ENCODE measurements around the gene DCUN1D3. TPM values are rescaled to one million over a fixed set of nuclear protein-coding genes. Genes with fewer than 3 reads are reported as not detected.
"Not testable (repeated sequence)": the region's sequence is repeated elsewhere in the genome, so short reads cannot be mapped to it uniquely, and the experiment has no call there.

DCUN1D3 gene
- total RNA-seq, 8 experiments from 2014 or later = 6.9 to 15.1 (median 11.0) TPM

- H3K4me1 ChIP-seq (replicated peaks in 1 of 2) = peaks cover 2 to 5% of the 10 kb centered on the region in 2 donors
- WGBS, 10 experiments = 66 to 100% (median 87%) methylated on average over 2 to 6 of the region's 6 CpGs
- in situ Hi-C loops (cut with MboI; ENCODE audit: low pct_unique_long_range_greater_than_20kb in 2 of 9, low sequenced_read_pairs in 9 of 9, unreplicated experiment in 9 of 9) = loop anchor here in 5 of 9 experiments (25.0 kb wide), 2 partner anchors 222 to 1472 kb away; no protein-coding TSS in a partner anchor
- no peak overlapping the region for H3K4me3 ChIP-seq
- ATAC-seq (replicated peaks in 6 of 8) = peak in 3 of 8 experiments; percentile 30 to 42 (median 34)
- H3K27ac ChIP-seq = no peak overlapping the region
These were observed 34.6 kb downstream of the DCUN1D3 start for GRCh38 chr16:20865420-20866131.

GRCh38 chr16:20864376-20864775 is 35.8 kb downstream of the DCUN1D3 start:
- in situ Hi-C loops (cut with MboI; ENCODE audit: low pct_unique_long_range_greater_than_20kb in 2 of 9, low sequenced_read_pairs in 9 of 9, unreplicated experiment in 9 of 9) = loop anchor here in 5 of 9 experiments (25.0 kb wide), 2 partner anchors 223 to 1473 kb away; no protein-coding TSS in a partner anchor
- not testable (repeated sequence) for ATAC-seq (replicated peaks in 6 of 8)

GRCh38 chr16:20862162-20862960 is 37.8 kb downstream of the DCUN1D3 start:
- WGBS, 10 experiments = 40 to 100% (median 98%) methylated on average over 1 to 16 of the region's 21 CpGs; no CpG with 5 or more reads in 1 of the 10 experiments
- peaks cover 2 to 5% of the 10 kb centered on the region in 2 donors for H3K4me1 ChIP-seq (replicated peaks in 1 of 2)
- H3K4me3 ChIP-seq = no peak overlapping the region
- no peak overlapping the region for H3K27ac ChIP-seq
- in situ Hi-C loops (cut with MboI; ENCODE audit: low pct_unique_long_range_greater_than_20kb in 2 of 9, low sequenced_read_pairs in 9 of 9, unreplicated experiment in 9 of 9) = loop anchor here in 5 of 9 experiments (25.0 kb wide), 2 partner anchors 225 to 1475 kb away; no protein-coding TSS in a partner anchor
- ATAC-seq (replicated peaks in 6 of 8) = no peak

More at GRCh38 chr16:20864376-20864775, 35.8 kb downstream of the DCUN1D3 start:
- H3K4me1 ChIP-seq (replicated peaks in 1 of 2); H3K27ac ChIP-seq; H3K4me3 ChIP-seq: not testable (repeated sequence)
- 78 to 100% (median 94%) methylated on average over 1 to 6 of the region's 6 CpGs for WGBS, 10 experiments

DNA sequence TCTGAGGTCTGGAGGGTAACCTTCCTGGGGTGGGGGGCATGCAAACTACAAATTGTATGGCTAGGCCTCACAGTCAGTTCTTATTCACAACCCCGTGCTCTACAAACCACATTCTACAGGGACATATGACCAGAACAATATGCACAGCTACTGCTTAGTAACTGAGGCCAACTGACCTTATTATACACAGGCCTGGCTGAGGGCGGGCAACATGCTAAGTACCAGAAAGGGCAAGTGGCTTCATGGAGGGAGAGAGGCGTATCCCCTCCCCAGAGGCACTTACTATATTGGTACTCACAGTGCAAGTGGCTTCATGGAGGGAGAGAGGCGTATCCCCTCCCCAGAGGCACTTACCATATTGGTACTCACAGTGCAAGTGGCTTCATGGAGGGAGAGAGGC is 39.2 kb downstream of the DCUN1D3 start:
- H3K4me1 ChIP-seq (replicated peaks in 1 of 2); H3K4me3 ChIP-seq; H3K27ac ChIP-seq: not testable (repeated sequence)
- ATAC-seq (replicated peaks in 6 of 8) = peak in 3 of 8 experiments; percentile 65 to 77 (median 75)
- in situ Hi-C loops (cut with MboI; ENCODE audit: low pct_unique_long_range_greater_than_20kb in 2 of 9, low sequenced_read_pairs in 9 of 9, unreplicated experiment in 9 of 9) = loop anchor here in 5 of 9 experiments (25.0 kb wide), 2 partner anchors 226 to 1476 kb away; no protein-coding TSS in a partner anchor
- 0 to 86% (median 33%) methylated on average over 1 of the region's 4 CpGs; no CpG with 5 or more reads in 5 of the 10 experiments for WGBS, 10 experiments

DNA sequence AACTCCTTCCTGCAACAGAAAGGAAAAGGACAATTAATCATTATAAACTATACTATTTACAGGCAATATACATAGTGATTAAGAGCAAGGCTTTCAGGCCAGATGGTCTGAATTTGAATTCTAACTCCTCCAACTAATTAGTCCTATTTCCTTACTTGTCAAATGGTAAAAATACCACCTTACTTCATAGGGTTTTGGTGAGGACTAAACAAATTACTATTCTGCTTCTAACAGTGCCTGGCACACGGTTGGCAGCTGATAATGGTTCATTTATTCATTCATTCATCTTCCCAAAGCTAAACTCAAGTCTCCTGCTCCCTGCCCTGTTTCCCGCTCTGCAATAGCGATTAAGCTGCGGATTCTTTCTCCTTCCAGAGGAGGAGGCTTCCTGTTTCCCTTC is 39.8 kb downstream of the DCUN1D3 start:
- Histone ChIP-seq H3K4me3 (no peak overlapping the region), H3K27ac (no peak overlapping the region), H3K4me1 (replicated peaks in 1 of 2) (no peaks in the 10 kb centered on the region)
- WGBS, 10 experiments = 50 to 90% (median 68%) methylated on average over 1 to 4 of the region's 4 CpGs; no CpG with 5 or more reads in 2 of the 10 experiments
- in situ Hi-C loops (cut with MboI; ENCODE audit: low pct_unique_long_range_greater_than_20kb in 2 of 9, low sequenced_read_pairs in 9 of 9, unreplicated experiment in 9 of 9) = loop anchor here in 5 of 9 experiments (25.0 kb wide), 2 partner anchors 227 to 1477 kb away; no protein-coding TSS in a partner anchor
- ATAC-seq (replicated peaks in 6 of 8) = no peak

- Histone ChIP-seq H3K27ac (no peak overlapping the region), H3K4me1 (replicated peaks in 1 of 2) (no peaks in the 10 kb centered on the region), H3K4me3 (no peak overlapping the region)
- in situ Hi-C loops (cut with MboI; ENCODE audit: low pct_unique_long_range_greater_than_20kb in 2 of 9, low sequenced_read_pairs in 9 of 9, unreplicated experiment in 9 of 9) = loop anchor here in 5 of 9 experiments (10.0 to 25.0 kb wide), 3 partner anchors 225 to 1478 kb away; no protein-coding TSS in a partner anchor
- ATAC-seq (replicated peaks in 6 of 8) = peak in 1 of 8 experiments; percentile 27
- 0 to 95% (median 75%) methylated on average over 1 to 4 of the region's 4 CpGs; no CpG with 5 or more reads in 1 of the 10 experiments for WGBS, 10 experiments
These were observed 40.5 kb downstream of the DCUN1D3 start for GRCh38 chr16:20859699-20860098.

DNA sequence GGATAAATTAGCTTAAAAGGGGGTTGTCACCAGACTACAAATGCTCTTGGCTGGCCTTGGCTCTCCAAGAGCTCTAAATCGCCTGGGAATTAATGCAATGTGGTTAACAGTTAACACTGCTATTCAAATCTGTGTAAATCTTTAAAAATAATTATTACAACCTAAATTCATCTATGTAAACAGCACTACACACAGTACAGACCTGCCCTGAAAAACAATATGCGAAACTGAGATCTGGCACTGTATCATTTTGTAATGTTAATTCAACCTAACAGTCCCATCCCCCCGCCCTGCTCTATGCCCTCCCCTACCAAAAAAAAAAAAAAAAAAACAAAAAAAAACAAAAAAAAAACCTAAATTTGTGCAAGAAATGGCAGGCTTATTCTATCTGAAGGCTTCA is 40.9 kb downstream of the DCUN1D3 start:
- in situ Hi-C loops (cut with MboI; ENCODE audit: low pct_unique_long_range_greater_than_20kb in 2 of 9, low sequenced_read_pairs in 9 of 9, unreplicated experiment in 9 of 9) = loop anchor here in 5 of 9 experiments (10.0 to 25.0 kb wide), 3 partner anchors 226 to 1478 kb away; no protein-coding TSS in a partner anchor
- ATAC-seq (replicated peaks in 6 of 8) = peak in 3 of 8 experiments; percentile 59 to 71 (median 62)
- Histone ChIP-seq H3K27ac (no peak overlapping the region), H3K4me3 (no peak overlapping the region), H3K4me1 (replicated peaks in 1 of 2) (no peaks in the 10 kb centered on the region)
- WGBS, 10 experiments = 8 to 100% (median 83%) methylated on average over 1 to 3 of the region's 3 CpGs; no CpG with 5 or more reads in 1 of the 10 experiments

DNA sequence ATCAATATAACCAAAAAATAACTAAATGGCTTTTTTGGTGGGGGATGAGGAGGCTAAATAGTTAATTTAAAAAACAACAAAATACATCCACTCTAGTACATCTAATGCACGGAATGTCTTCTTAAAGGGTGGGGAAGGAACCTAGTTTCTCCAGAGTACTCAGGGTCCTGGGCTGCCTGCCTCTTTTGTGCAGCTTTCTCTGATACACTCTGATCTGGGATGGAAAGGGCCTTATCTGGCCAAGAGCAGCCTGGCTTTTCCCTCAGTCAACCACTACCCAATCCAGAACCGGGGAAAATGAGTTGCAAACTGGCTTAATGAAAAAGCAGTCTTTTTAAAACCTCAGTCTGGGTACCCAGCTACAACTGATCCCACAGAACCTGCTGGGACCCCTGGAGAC is 42.9 kb downstream of the DCUN1D3 start:
- Histone ChIP-seq H3K27ac (no peak overlapping the region), H3K4me3 (no peak overlapping the region), H3K4me1 (replicated peaks in 1 of 2) (no peaks in the 10 kb centered on the region)
- no peak for ATAC-seq (replicated peaks in 6 of 8)
- in situ Hi-C loops (cut with MboI; ENCODE audit: low pct_unique_long_range_greater_than_20kb in 2 of 9, low sequenced_read_pairs in 9 of 9, unreplicated experiment in 9 of 9) = loop anchor here in 5 of 9 experiments (10.0 to 25.0 kb wide), 3 partner anchors 228 to 1480 kb away; no protein-coding TSS in a partner anchor
- WGBS, 10 experiments = 40 to 100% (median 92%) methylated on average over 1 to 2 of the region's 2 CpGs; no CpG with 5 or more reads in 3 of the 10 experiments

- in situ Hi-C loops (cut with MboI; ENCODE audit: low pct_unique_long_range_greater_than_20kb in 2 of 9, low sequenced_read_pairs in 9 of 9, unreplicated experiment in 9 of 9) = loop anchor here in 5 of 9 experiments (10.0 to 25.0 kb wide), 3 partner anchors 230 to 1482 kb away; no protein-coding TSS in a partner anchor
- Histone ChIP-seq H3K27ac (no peak overlapping the region), H3K4me1 (replicated peaks in 1 of 2) (peaks cover 0 to 2% of the 10 kb centered on the region in 2 donors), H3K4me3 (no peak overlapping the region)
- WGBS, 10 experiments = 60 to 100% (median 100%) methylated on average over 1 to 2 of the region's 2 CpGs; no CpG with 5 or more reads in 3 of the 10 experiments
- no peak for ATAC-seq (replicated peaks in 6 of 8)
These were observed 45.2 kb downstream of the DCUN1D3 start for GRCh38 chr16:20854963-20855362.

DNA sequence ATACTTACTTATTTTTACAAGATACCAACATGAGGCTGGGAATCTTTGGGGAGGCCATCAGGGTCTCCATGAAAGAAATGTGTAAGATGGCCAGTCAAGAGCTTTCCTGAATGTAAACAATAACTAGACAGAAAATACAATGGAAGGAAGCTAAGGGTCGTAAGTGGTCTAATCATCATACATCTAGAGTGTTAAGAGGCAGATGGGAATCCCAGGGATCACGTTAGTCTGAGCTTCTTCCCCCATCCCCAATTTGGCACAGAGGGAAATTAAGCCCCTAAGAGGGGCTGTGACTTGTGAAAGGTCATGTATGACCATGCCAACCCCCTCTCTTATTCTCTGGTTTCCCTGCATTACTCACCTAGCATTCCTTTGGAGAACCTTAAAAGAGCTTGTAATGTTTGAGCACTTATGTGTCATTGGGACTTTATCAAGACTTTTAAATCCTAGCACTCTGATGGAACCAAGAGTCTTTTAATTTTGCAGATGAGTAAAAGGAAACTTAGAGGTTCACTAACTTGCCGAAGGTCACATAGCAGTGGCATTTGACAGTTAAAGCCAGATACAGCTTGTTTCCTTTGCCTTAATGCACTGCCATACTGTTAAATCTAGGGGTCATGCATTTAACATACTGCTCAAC is 46.1 kb downstream of the DCUN1D3 start:
- in situ Hi-C loops (cut with MboI; ENCODE audit: low pct_unique_long_range_greater_than_20kb in 2 of 9, low sequenced_read_pairs in 9 of 9, unreplicated experiment in 9 of 9) = loop anchor here in 5 of 9 experiments (10.0 to 25.0 kb wide), 3 partner anchors 231 to 1483 kb away; no protein-coding TSS in a partner anchor
- Histone ChIP-seq H3K4me1 (replicated peaks in 1 of 2) (peaks cover 0 to 3% of the 10 kb centered on the region in 2 donors), H3K4me3 (no peak overlapping the region), H3K27ac (no peak overlapping the region)
- no peak for ATAC-seq (replicated peaks in 6 of 8)
- WGBS, 10 experiments = 80 to 100% (median 100%) methylated on average over 1 to 3 of the region's 3 CpGs; no CpG with 5 or more reads in 3 of the 10 experiments

DNA sequence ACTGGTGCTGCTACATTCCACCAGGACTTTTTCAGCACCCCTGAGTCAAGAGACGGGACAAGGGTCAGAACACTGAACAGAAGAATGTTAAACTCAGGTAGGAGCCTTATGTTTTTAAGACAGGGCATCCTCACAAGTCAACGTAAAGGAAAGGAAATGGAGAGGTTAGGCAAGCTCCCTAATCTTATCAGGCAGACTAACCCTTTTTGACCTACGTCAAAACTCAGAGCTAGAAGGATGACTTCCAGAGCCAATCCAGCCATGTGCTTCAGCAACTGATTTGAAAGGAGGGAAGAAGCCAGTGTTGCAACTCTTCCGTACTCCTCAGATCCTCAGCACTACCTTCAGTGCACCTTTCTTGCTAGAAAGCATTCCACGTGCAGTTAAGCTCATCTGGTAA is 47.0 kb downstream of the DCUN1D3 start:
- no peak for ATAC-seq (replicated peaks in 6 of 8)
- in situ Hi-C loops (cut with MboI; ENCODE audit: low pct_unique_long_range_greater_than_20kb in 2 of 9, low sequenced_read_pairs in 9 of 9, unreplicated experiment in 9 of 9) = loop anchor here in 5 of 9 experiments (10.0 to 25.0 kb wide), 3 partner anchors 232 to 1484 kb away; no protein-coding TSS in a partner anchor

GRCh38 chr16:20851601-20852000 is 48.6 kb downstream of the DCUN1D3 start:
- peaks cover 0 to 3% of the 10 kb centered on the region in 2 donors for H3K4me1 ChIP-seq (replicated peaks in 1 of 2)
- no peak overlapping the region for H3K4me3 ChIP-seq
- in situ Hi-C loops (cut with MboI; ENCODE audit: low pct_unique_long_range_greater_than_20kb in 2 of 9, low sequenced_read_pairs in 9 of 9, unreplicated experiment in 9 of 9) = loop anchor here in 5 of 9 experiments (10.0 to 25.0 kb wide), 3 partner anchors 233 to 1486 kb away; no protein-coding TSS in a partner anchor
- ATAC-seq (replicated peaks in 6 of 8) = peak in 4 of 8 experiments; percentile 36 to 99 (median 98)
- H3K27ac ChIP-seq = no peak overlapping the region
- 0 to 80% (median 50%) methylated on average over 1 to 2 of the region's 2 CpGs; no CpG with 5 or more reads in 4 of the 10 experiments for WGBS, 10 experiments

More for the DNA sequence above, 47.0 kb downstream of the DCUN1D3 start:
- Histone ChIP-seq H3K4me1 (replicated peaks in 1 of 2) (peaks cover 0 to 3% of the 10 kb centered on the region in 2 donors), H3K4me3 (no peak overlapping the region), H3K27ac (no peak overlapping the region)
- 80 to 100% (median 99%) methylated on average over 1 to 5 of the region's 5 CpGs; no CpG with 5 or more reads in 2 of the 10 experiments for WGBS, 10 experiments

Measured in motor neuron (in vitro differentiated cells).